H1 (cell line): ENCODE measurements around the gene ZNF189. TPM values are rescaled to one million over a fixed set of nuclear protein-coding genes. Genes with fewer than 3 reads are reported as not detected.

Source experiments
- CTCF ChIA-PET: fragments of 300-600 bp; sonication (Branson Sonifier 250); formaldehyde crosslinking; loops from one replicate; lab custom pipeline; 2021; ENCODE audit not compliant: partially characterized antibody; lab: Charles Lee
- POLR2A ChIA-PET: fragments of 300-600 bp; sonication (Branson Sonifier 250); formaldehyde crosslinking; loops from one replicate; lab custom pipeline; 2021; ENCODE audit warnings: inconsistent platforms; ENCODE audit not compliant: partially characterized antibody; lab: Charles Lee
- DNase-seq, 2 experiments: peaks; one replicate each; pipeline versions ENCODE4 v3.0.0 to v3.0.0-alpha.2; 2010 to 2022; ENCODE audit warnings: low spot score in 2 of 2, low read depth in 1 of 2, mixed read lengths in 1 of 2
- FAIRE-seq: peaks from 2 replicates; lab custom pipeline; 2011; peaks lifted over from hg19 to GRCh38; lab: Jason Lieb, UNC
- H2AFZ ChIP-seq: 2 replicates; pipeline ENCODE4 v1.8.1; 2012; ENCODE audit warnings: low read length, inconsistent platforms
- H2AK5ac ChIP-seq: 2 replicates; pipeline ENCODE4 v1.6.1; 2013; ENCODE audit warnings: low read depth, low read length
- H2BK120ac ChIP-seq: replicated peaks from 2 replicates; pipeline ENCODE3; 2013; ENCODE audit warnings: low read depth, low read length, inconsistent platforms
- H2BK12ac ChIP-seq: 2 replicates; pipeline ENCODE4 v1.6.1; 2013; ENCODE audit warnings: low read depth, low read length
- H2BK15ac ChIP-seq: 2 replicates; pipeline ENCODE4 v1.6.1; 2013; ENCODE audit warnings: low read length
- H2BK20ac ChIP-seq: 2 replicates; pipeline ENCODE4 v1.6.1; 2013; ENCODE audit warnings: low read length
- H2BK5ac ChIP-seq: 2 replicates; pipeline ENCODE4 v1.6.1; 2013; ENCODE audit warnings: low read depth, low read length
- H3K14ac ChIP-seq: 2 replicates; pipeline ENCODE4 v1.6.1; 2013; ENCODE audit warnings: inconsistent platforms; ENCODE audit not compliant: insufficient read length
- H3K18ac ChIP-seq: 2 replicates; pipeline ENCODE4 v1.6.1; 2013; ENCODE audit warnings: low read length; ENCODE audit errors: extremely low read depth
- H3K23ac ChIP-seq: 2 replicates; pipeline ENCODE4 v1.6.1; 2013; ENCODE audit warnings: inconsistent platforms; ENCODE audit not compliant: insufficient read length
- H3K23me2 ChIP-seq: 2 replicates; pipeline ENCODE4 v1.6.1; 2013; ENCODE audit warnings: low read depth, low read length
- H3K27ac ChIP-seq: 2 replicates; pipeline ENCODE4 v1.6.1; 2011; ENCODE audit warnings: low read depth, low read length, inconsistent platforms
- H3K27me3 ChIP-seq, 4 experiments: replicated peaks in 1 of 4; 1 replicate in 1 of 4; 2 replicates in 3 of 4; pipeline versions ENCODE4 v1.6.1 to v1.8.1; 2011 to 2013; ENCODE audit warnings: low read length in 3 of 4, mild to moderate bottlenecking in 3 of 4, inconsistent platforms in 2 of 4, mixed read lengths in 2 of 4, moderate library complexity in 1 of 4; ENCODE audit not compliant: control insufficient read depth in 3 of 4, insufficient read depth in 3 of 4; ENCODE audit errors: extremely low read depth in 1 of 4
- H3K36me3 ChIP-seq, 4 experiments: 2 replicates each; pipeline versions ENCODE4 v1.6.1 to v1.8.1; 2011 to 2013; ENCODE audit warnings: mild to moderate bottlenecking in 4 of 4, low read length in 3 of 4, moderate library complexity in 2 of 4, control low read depth in 1 of 4, inconsistent platforms in 1 of 4; ENCODE audit not compliant: insufficient read depth in 4 of 4, control insufficient read depth in 2 of 4
- H3K4ac ChIP-seq: replicated peaks from 2 replicates; pipeline ENCODE3; 2013; ENCODE audit warnings: low read length, low read depth, mixed read lengths, inconsistent platforms; ENCODE audit not compliant: insufficient read length
- H3K4me1 ChIP-seq, 4 experiments: replicated peaks in 1 of 4; 1 replicate in 1 of 4; 2 replicates in 3 of 4; pipeline versions ENCODE4 v1.6.1 to v1.8.1; 2011 to 2013; ENCODE audit warnings: low read length in 3 of 4, inconsistent platforms in 2 of 4, mixed read lengths in 1 of 4; ENCODE audit not compliant: insufficient read depth in 4 of 4, control insufficient read depth in 3 of 4
- H3K4me2 ChIP-seq, 2 experiments: 2 replicates each; pipeline versions ENCODE4 v1.6.1 to v1.8.1; 2011 to 2013; ENCODE audit warnings: low read depth in 2 of 2, low read length in 2 of 2, control low read depth in 1 of 2, inconsistent platforms in 1 of 2, mild to moderate bottlenecking in 1 of 2; ENCODE audit not compliant: insufficient read depth in 1 of 2
- H3K4me3 ChIP-seq, 4 experiments: fragments of 200-600, 300-600 bp in 1 of 4; sonication (generic), shearing (Covaris generic), sonication (Bioruptor Twin) in 1 of 4; 2 replicates each; pipeline versions ENCODE4 v1.5.1 to v1.8.1; 2011 to 2016; ENCODE audit warnings: low read length in 4 of 4, low read depth in 3 of 4, control low read depth in 2 of 4, inconsistent platforms in 2 of 4, mild to moderate bottlenecking in 2 of 4, mixed read lengths in 1 of 4, moderate library complexity in 1 of 4; ENCODE audit not compliant: insufficient read depth in 2 of 4; ENCODE audit errors: extremely low read depth in 1 of 4
- H3K56ac ChIP-seq: replicated peaks from 2 replicates; pipeline ENCODE3; 2013; ENCODE audit warnings: low read depth, mild to moderate bottlenecking, mixed read lengths, low read length, inconsistent platforms; ENCODE audit not compliant: insufficient read length
- H3K79me1 ChIP-seq: 2 replicates; pipeline ENCODE4 v1.6.1; 2013; ENCODE audit warnings: low read depth, low read length, control low read depth
- H3K79me2 ChIP-seq, 2 experiments: 2 replicates each; pipeline versions ENCODE4 v1.6.1 to v1.8.1; 2012 to 2013; ENCODE audit warnings: low read length in 2 of 2, mild to moderate bottlenecking in 2 of 2, inconsistent platforms in 1 of 2; ENCODE audit not compliant: insufficient read depth in 2 of 2, control insufficient read depth in 1 of 2
- H3K9ac ChIP-seq, 4 experiments: replicated peaks in 1 of 4; 1 replicate in 1 of 4; 2 replicates in 3 of 4; pipeline versions ENCODE4 v1.6.1 to v1.8.1; 2011 to 2013; ENCODE audit warnings: low read depth in 3 of 4, low read length in 3 of 4, control low read depth in 2 of 4, mild to moderate bottlenecking in 2 of 4, moderate library complexity in 2 of 4, inconsistent platforms in 1 of 4; ENCODE audit errors: extremely low read depth in 1 of 4
- H3K9me3 ChIP-seq, 2 experiments: 2 replicates each; pipeline versions ENCODE4 v1.6.1 to v1.8.1; 2012 to 2013; ENCODE audit warnings: mild to moderate bottlenecking in 2 of 2, moderate library complexity in 2 of 2, control low read depth in 1 of 2, inconsistent platforms in 1 of 2, low read depth in 1 of 2, low read length in 1 of 2, mixed read lengths in 1 of 2; ENCODE audit not compliant: insufficient read depth in 2 of 2
- H4K20me1 ChIP-seq, 2 experiments: replicated peaks in 1 of 2; 2 replicates each; pipeline versions ENCODE3 to v1.8.1; 2011 to 2013; ENCODE audit warnings: inconsistent platforms in 2 of 2, low read length in 2 of 2, mild to moderate bottlenecking in 1 of 2; ENCODE audit not compliant: insufficient read depth in 2 of 2, control insufficient read depth in 1 of 2
- H4K5ac ChIP-seq: 2 replicates; pipeline ENCODE4 v1.6.1; 2013; ENCODE audit warnings: low read length, low read depth, mixed read lengths, inconsistent platforms; ENCODE audit not compliant: insufficient read length
- H4K8ac ChIP-seq: 2 replicates; pipeline ENCODE4 v1.8.0; 2013; ENCODE audit warnings: mild to moderate bottlenecking, moderate library complexity, low read length, inconsistent platforms; ENCODE audit not compliant: insufficient read depth; ENCODE audit errors: extremely low read depth
- H4K91ac ChIP-seq: replicated peaks from 2 replicates; pipeline ENCODE3; 2013; ENCODE audit warnings: low read length, mixed read lengths, inconsistent platforms; ENCODE audit not compliant: insufficient read length
- CBX5 ChIP-seq: fragments of 300-800, 300-1000 bp; sonication (generic); IDR thresholded peaks from 2 replicates; pipeline ENCODE4 v1.7.1; 2016; ENCODE audit warnings: antibody characterized with exemption, low read length, low read depth
- CEBPB ChIP-seq: IDR thresholded peaks from 2 replicates; pipeline ENCODE4 v1.6.1; 2012; ENCODE audit warnings: low read depth, low read length
- CHD1 ChIP-seq: IDR thresholded peaks from 2 replicates; pipeline ENCODE4 v1.6.1; 2012; ENCODE audit warnings: low read depth, low read length, improper control_type of control experiment
- KDM4A ChIP-seq: IDR thresholded peaks from one replicate; pipeline ENCODE4 v1.7.1; 2012; ENCODE audit warnings: low read depth, mild to moderate bottlenecking, moderate library complexity, low read length, inconsistent platforms; ENCODE audit not compliant: severe bottlenecking
- POLR2AphosphoS5 ChIP-seq: IDR thresholded peaks from 2 replicates; pipeline ENCODE4 v1.6.1; 2011; ENCODE audit warnings: low read depth, low read length
- SIX5 ChIP-seq: IDR thresholded peaks from 2 replicates; pipeline ENCODE4 v1.6.1; 2011; ENCODE audit warnings: mild to moderate bottlenecking, low read depth, low read length
- WGBS, 2 experiments: shearing (Covaris generic) in 1 of 2; methylation state at CpG; one replicate each; pipeline versions ENCODE4 v1.1.6 to v1.1.7; 2013 to 2015; ENCODE audit warnings: low lambda C conversion rate in 2 of 2, mixed read lengths in 2 of 2, inconsistent platforms in 1 of 2, low coverage in 1 of 2, missing lambda C conversion rate in 1 of 2; ENCODE audit not compliant: insufficient replicate concordance in 2 of 2, insufficient coverage in 1 of 2, insufficient read length in 1 of 2; ENCODE audit errors: extremely low coverage in 1 of 2, missing lambda C conversion rate in 1 of 2; 5-methylcytosine and 5-hydroxymethylcytosine counted together
- polyA plus RNA-seq, 7 experiments: library from polyadenylated mRNA; depleted of rRNA in 3 of 7; stranded (reverse) in 5 of 7; unstranded in 2 of 7; fragments of >200 nt in 5 of 7; fragments of 200-250 nt in 2 of 7; gene quantifications; 1 replicate in 5 of 7; 2 replicates in 1 of 7; 4 replicates in 1 of 7; pipeline versions ENCODE4 v1.2.1 to v1.2.3, GENCODE V29; 2011 to 2013; ENCODE audit warnings: missing spikeins in 2 of 7, mixed read lengths in 2 of 7
- total RNA-seq: library from RNA; stranded (reverse); fragmentation: NEBNext Ultra II Directional; extraction: Animal tissue kit (Norgen Biotek cat#: 25700); gene quantifications from 2 replicates; pipeline ENCODE4 v1.2.1, GENCODE V29; 2021

ZNF189 gene
- total and polyA plus RNA-seq, 2 of the 8 experiments (the other 6 are each of a cell fraction or from before 2014, with no cell fraction given) = 1.9 to 12.3 TPM

DNA sequence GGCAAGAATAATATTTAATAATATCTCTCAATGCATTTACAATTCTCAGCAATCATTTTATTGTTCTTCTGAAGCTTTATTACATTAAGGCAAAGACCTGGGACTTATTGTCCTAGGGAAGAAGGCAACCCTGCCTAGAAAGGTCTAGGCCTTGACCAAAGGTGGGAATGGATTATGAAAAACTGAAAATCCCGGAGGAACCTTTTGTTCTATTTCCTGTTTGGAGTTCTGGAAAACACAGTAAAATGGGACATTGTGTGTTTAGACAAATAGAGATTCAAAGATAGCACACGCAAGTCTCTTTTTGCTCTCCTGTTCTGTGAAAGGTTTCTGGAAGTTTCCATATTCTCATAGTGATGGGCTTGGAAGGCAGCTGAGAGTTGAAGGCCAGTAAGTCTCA is 45.0 kb upstream of the ZNF189 start:
- H4K8ac ChIP-seq = no peak overlapping the region
- no peak overlapping the region for H2BK15ac ChIP-seq
- no peak overlapping the region for H4K91ac ChIP-seq
- no peaks in the 10 kb centered on the region for H3K23me2 ChIP-seq
- no peak overlapping the region for H3K9ac ChIP-seq
- H3K18ac ChIP-seq = no peak overlapping the region
- H3K27me3 ChIP-seq = no peaks in the 10 kb centered on the region
- no peak overlapping the region for H2BK5ac ChIP-seq
- POLR2A ChIA-PET = no interaction called here
- H3K9me3 ChIP-seq = no peaks in the 10 kb centered on the region
- no peaks in the 10 kb centered on the region for H3K79me1 ChIP-seq
- FAIRE-seq = no peak
- TF ChIP-seq CHD1 (no peak), KDM4A (no peak), SIX5 (no peak), CBX5 (no peak), CEBPB (no peak), POLR2AphosphoS5 (no peak)
- H4K20me1 ChIP-seq = no peaks in the 10 kb centered on the region
- no peak overlapping the region for H3K4me3 ChIP-seq
- H3K79me2 ChIP-seq = no peaks in the 10 kb centered on the region
- no peak overlapping the region for H3K14ac ChIP-seq
- H3K4me1 ChIP-seq = no peaks in the 10 kb centered on the region
- no peak overlapping the region for H3K23ac ChIP-seq
- no peak overlapping the region for H3K27ac ChIP-seq
- 91% methylated on average over 2 of the region's 2 CpGs; no CpG with 5 or more reads in 1 of the 2 experiments for WGBS, 2 experiments
- H3K56ac ChIP-seq = no peak overlapping the region
- no peak for DNase-seq
- no peak overlapping the region for H2BK12ac ChIP-seq
- H2BK20ac ChIP-seq = no peak overlapping the region
- no peak overlapping the region for H3K4ac ChIP-seq
- no peaks in the 10 kb centered on the region for H3K36me3 ChIP-seq
- H3K4me2 ChIP-seq = no peak overlapping the region
- no peak overlapping the region for H2AFZ ChIP-seq
- no peak overlapping the region for H2AK5ac ChIP-seq
- no peak overlapping the region for H4K5ac ChIP-seq
- no peak overlapping the region for H2BK120ac ChIP-seq
- CTCF ChIA-PET = interaction anchor here (0.5 kb wide), 1 partner anchor 400 kb away, joined by 3 read pairs; no protein-coding TSS in a partner anchor
